Measurements from ENCODE around the gene ICE1.

ICE1 gene

GRCh38 chr5:5521029-5521428, 98.6 kb downstream of the ICE1 start:
- Histone ChIP-seq H3K4me3 (no peak overlapping the region), H3K27ac (no peak overlapping the region)

- Histone ChIP-seq H3K27ac (no peak overlapping the region), H3K4me3 (no peak overlapping the region)
These were observed 99.0 kb downstream of the ICE1 start for GRCh38 chr5:5521478-5521877.

DNA sequence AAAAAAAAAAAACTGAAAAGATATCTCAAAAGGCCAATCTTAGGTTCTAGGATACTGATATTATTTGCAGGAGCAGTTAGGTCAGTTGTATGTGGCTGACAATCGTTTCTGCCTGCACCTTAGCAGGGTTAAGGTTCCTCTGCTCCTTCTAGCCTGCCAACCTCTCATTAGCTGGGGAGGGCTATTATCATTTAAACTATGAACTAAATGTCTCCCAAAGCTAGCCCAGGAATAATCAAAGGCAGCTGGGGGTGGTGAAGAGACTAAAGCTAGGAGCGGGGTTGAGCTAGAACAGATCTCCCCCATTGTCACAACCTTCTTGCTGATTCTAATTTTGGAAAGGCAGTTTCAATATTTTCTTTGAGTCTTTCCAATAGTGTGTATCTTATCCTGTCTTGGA, 99.9 kb downstream of the ICE1 start:
- no peak overlapping the region for H3K4me3 ChIP-seq
- no peak overlapping the region for H3K27ac ChIP-seq

DNA sequence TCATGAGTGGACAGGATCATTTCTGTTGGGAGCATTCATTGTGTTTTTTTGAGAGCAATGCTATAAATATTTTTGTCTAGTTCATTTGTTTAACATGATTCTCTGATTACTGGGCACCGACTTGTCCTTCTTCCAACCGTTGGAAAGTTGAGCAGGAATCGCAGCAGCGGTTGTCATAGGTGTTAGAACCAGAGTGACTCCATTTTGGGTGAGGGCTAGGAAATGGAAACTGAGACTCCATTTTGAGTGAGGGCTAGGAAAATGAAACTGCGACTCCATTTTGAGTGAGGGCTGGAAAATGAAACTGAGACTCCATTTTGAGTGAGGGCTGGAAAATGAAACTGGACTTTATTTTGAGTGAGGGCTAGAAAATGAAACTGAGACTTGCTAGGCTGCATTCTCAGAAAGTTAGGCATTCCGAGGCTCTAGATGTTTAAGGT, 100.6 kb downstream of the ICE1 start:
- no peak overlapping the region for H3K4me3 ChIP-seq

DNA sequence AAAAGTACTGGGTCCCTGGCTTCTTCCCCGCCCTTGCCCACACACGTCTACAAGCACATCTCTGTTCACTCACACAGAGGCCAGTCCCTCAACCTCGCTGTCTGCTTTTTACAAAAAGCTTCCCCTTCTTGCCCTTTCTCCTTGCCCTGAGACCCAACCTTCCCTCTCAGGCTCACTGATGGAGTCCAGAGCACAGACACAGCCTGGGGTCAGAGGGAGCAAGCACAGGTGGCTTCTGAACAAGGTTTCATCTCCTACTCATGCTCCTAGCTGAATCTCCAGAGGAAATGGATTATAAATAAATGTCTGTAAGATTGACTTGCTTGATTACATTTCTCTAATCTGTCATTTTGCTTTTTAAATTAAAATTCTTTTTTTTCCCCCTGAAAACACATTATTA, 101.8 kb downstream of the ICE1 start:
- no peak overlapping the region for H3K4me3 ChIP-seq
- no peak overlapping the region for H3K27ac ChIP-seq

More for the DNA sequence above, 100.6 kb downstream of the ICE1 start:
- no peak overlapping the region for H3K27ac ChIP-seq

GRCh38 chr5:5531371-5531770, 108.9 kb downstream of the ICE1 start:
- Histone ChIP-seq H3K4me3 (no peak overlapping the region), H3K27ac (no peak overlapping the region)

GRCh38 chr5:5532306-5533076, 110.0 kb downstream of the ICE1 start:
- no peak overlapping the region for H3K4me3 ChIP-seq
- no peak overlapping the region for H3K27ac ChIP-seq

- no peak overlapping the region for H3K4me3 ChIP-seq
- H3K27ac ChIP-seq, result no peak overlapping the region
These were observed 111.5 kb downstream of the ICE1 start for GRCh38 chr5:5533927-5534326.

GRCh38 chr5:5534333-5534732, 111.9 kb downstream of the ICE1 start:
- H3K27ac ChIP-seq, result no peak overlapping the region

DNA sequence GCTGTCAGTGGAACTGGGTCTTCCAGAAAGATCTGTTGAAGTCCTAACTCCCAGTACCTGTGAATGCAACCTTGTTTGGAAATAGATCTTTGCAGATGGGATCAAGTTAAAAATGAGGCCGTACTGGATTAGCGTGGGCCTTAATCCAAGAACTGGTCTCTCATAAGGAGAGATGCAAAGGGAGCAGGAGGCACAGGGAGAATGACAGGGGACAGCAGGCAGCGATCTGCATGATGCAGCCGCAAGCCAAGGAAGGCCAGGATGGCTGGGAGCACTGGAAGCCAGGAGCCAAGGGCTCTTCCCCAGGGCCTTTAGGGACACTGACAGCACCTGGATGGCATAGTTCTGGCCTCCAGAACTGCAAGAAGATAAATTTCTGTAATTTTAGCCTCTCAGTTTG, 114.4 kb downstream of the ICE1 start:
- Histone ChIP-seq H3K27ac (no peak overlapping the region), H3K4me3 (no peak overlapping the region)

More at GRCh38 chr5:5534333-5534732, 111.9 kb downstream of the ICE1 start:
- H3K4me3 ChIP-seq, result no peak overlapping the region

GRCh38 chr5:5537426-5537825, 114.9 kb downstream of the ICE1 start:
- Histone ChIP-seq H3K4me3 (no peak overlapping the region), H3K27ac (no peak overlapping the region)

GRCh38 chr5:5539590-5539989, 117.1 kb downstream of the ICE1 start:
- Histone ChIP-seq H3K27ac (no peak overlapping the region), H3K4me3 (no peak overlapping the region)

Data from skin epidermis (tissue), 12 donors.